ENCODE results near the gene PLEKHA6.
"Not testable (repeated sequence)": the region's sequence is repeated elsewhere in the genome, so short reads cannot be mapped to it uniquely, and the experiment has no call there.

Gene PLEKHA6

DNA sequence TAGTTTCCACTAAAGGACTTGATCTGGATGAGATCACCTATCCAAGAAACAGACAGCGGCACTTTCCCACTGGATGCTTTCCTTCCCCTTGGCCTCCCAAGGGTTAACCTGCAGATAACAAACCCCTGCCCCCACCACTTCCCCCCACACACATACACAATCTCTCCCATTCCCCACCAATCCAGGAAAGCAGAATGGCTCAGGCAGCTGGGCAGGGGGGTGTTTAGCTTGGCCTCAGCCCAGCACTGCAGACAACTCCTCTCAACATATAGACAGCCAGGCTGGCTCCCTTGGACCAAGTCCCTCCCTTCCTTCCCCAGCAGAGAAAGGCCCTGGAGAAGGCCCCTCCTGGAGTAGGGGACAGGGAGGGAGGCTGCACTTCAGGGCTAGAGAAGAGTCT lies 24.6 kb downstream of the PLEKHA6 start:
- no peak for DNase-seq

GRCh38 chr1:204334455-204334854 lies 25.3 kb downstream of the PLEKHA6 start:
- no peak for DNase-seq

DNA sequence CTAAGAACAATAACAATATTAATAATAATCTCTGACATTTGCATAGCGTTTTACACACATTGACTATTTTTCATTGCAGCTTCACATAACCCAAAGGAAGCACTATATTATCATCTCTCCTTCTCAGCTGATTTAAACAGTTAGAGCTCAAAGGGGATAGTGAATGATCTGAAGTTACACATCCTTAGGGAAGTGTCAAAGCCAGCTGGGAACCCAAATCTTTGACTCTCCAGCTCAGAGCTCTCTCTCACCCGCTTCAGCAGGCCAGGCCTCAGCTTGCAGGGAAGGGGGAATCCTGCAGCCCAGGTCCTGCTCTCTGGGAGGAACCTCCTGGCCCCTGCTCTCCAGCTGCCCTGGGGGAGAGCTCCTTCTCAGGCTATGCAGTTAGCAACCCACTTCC lies 26.3 kb downstream of the PLEKHA6 start:
- no peak for DNase-seq

DNA sequence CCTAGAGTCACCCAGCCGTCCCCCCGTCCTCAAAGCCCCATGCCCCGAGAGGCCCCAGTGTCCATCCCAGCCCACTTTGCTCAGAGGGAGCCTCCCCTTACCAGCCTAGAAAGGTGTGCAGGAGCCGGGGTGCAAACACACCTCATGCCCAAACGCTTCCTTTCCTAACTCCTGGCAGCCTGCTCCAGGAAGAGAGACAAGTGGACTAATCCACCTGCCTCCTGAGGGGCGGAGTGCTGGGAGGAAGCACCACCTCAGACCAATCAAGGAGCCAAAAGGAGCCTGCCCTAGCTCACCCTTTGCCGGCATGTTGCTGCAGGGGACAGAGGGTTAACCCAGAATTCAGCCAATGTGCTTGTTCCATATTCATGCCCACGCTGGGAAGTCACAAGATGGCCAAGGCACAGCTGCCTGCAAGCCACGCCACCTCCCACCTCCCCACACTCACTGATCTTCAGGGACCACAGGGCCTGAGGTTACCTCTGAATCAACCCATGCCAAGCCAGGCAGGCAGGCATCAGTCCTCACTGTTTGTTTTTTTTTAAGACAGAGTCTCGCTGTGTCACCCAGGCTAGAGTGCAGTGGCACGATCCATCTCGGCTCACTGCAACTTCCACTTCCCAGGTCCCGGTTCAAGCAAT lies 27.8 kb downstream of the PLEKHA6 start:
- no peak for DNase-seq

DNA sequence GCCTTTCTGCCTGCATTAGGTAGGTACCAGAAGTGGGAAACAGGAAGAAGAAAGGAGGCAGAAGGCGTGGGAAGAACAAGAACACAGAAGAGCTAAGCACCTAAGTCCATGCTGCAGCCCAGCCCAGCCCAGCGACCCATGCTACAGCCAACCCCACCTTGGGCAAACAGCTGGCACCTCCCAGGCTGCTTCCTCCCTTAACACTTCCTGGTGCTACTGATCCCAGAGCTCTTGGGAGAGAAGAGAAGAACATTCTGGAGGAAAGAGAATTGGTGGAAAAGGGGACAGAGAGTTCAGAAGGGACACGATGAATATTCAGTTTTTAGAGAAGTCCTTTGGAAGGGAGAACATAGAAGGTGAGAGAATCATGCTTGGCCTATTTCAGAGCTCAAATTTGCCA lies 28.5 kb downstream of the PLEKHA6 start:
- no peak for DNase-seq

- not testable (repeated sequence) for DNase-seq
These were observed 31.9 kb downstream of the PLEKHA6 start for GRCh38 chr1:204327870-204328269.

GRCh38 chr1:204327359-204327758 lies 32.4 kb downstream of the PLEKHA6 start:
- no peak for DNase-seq

GRCh38 chr1:204326771-204327300 lies 32.9 kb downstream of the PLEKHA6 start:
- no peak for DNase-seq

GRCh38 chr1:204325944-204326343 lies 33.8 kb downstream of the PLEKHA6 start:
- DNase-seq, result no peak

DNA sequence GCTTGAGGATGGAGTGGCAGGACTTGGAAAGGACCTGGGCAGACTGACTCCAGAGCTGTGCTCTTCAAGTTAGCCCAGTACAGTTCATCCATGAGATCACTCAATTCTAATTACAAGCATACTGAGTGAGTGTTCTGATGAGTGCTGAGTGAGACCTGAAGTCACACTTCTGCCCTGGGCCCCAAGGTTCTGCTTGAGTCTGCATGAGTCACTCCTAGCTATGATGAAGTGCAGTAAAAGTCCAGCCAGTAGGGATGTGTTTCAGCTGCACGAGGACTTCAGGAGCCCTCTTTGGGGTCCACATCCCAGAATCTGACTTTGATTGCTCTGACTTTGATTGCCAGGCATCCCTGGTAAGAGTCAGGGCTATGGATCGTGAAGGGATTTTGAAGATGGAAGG lies 35.8 kb downstream of the PLEKHA6 start:
- no peak for DNase-seq

DNA sequence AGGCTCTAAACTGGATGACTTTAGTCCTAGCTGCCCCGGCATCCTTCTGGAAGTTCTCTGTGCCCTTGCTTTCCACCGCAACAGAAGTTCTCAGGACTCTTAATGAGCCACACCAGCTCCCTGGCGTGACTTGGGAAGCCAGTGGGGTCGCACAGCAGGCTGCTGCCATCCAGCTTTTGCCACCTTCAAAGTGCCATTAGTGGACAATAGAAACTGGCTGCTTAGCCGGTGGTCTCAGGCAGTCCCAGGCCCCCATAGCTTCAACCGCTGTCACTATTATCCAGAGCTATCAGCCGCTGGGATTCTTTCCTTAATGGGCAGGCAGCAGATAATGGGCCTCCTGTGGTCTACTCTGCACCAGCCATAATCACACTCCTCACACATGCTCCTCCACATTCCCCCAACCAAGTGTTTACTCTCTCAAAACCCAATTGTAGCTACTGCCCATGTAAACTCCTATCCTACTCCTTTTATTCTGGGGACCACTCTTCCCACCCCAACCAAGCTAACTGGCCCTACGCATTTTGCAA lies 37.3 kb downstream of the PLEKHA6 start:
- DNase-seq, result no peak

DNA sequence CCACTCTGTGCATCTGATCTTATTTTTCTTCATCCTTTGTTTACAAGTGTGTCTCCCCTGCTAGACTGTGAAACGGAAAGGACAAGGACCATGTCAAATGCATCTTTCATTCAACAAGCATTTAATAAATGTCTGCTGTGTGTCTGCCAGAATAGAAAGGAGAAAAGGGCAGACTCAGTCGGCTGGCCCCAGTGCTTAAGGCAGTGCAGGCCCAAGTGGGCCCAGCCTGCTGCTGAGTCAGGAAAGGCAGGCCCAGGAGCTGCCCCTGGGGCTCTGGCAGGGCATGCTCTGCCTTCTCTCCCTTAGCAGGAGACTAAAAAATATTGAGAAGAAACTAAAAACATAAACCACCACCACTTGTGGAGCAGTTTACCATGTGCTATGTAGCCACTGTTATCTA lies 38.1 kb downstream of the PLEKHA6 start:
- DNase-seq, result no peak

GRCh38 chr1:204321051-204321450 lies 38.7 kb downstream of the PLEKHA6 start:
- no peak for DNase-seq

GRCh38 chr1:204320382-204320804 lies 39.3 kb downstream of the PLEKHA6 start:
- DNase-seq, result no peak

DNA sequence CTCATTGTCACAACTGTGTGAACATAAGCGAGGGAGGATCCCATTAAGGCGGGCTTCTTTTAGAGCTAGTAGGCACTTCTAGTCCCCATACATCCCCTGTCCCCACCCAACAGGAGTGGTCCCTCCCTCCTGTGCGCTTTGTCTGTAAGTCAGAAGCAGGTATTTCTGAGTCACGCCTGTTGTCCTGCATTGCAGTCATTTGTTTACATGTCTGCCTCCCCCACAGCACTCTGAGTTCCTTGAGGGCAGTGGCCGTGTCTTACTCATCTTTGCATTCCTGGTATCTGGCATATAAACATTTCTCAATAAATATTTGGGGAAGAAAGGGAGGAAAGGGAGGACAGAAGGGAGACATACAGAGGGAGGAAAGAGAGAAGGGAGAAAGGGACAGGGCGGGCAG lies 40.3 kb downstream of the PLEKHA6 start:
- no peak for DNase-seq

GRCh38 chr1:204319027-204319426 lies 40.7 kb downstream of the PLEKHA6 start:
- no peak for DNase-seq

- DNase-seq, result no peak
These were observed 41.4 kb downstream of the PLEKHA6 start for GRCh38 chr1:204318324-204318723.

- DNase-seq, result no peak
These were observed 42.6 kb downstream of the PLEKHA6 start for GRCh38 chr1:204317170-204317569.

DNA sequence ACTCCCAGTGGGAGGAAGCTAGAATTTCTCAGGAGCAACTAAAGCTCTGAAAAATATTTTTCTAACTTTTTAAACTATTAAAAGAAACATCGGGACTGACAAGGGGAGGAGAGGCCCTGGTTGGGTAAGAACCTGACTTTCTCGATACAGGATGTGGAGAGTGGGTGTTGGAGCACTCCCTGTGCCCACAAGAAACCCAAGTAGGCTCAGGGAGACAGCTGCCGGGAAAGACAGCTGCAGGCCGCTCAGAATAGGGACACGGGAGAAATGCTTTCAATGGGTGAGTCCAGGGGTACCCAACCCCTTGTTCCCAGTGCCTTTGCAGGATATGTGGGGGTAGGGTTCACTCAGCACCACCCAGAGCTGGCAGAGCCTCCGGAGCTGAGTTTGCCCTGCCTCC lies 43.6 kb downstream of the PLEKHA6 start:
- no peak for DNase-seq

DNA sequence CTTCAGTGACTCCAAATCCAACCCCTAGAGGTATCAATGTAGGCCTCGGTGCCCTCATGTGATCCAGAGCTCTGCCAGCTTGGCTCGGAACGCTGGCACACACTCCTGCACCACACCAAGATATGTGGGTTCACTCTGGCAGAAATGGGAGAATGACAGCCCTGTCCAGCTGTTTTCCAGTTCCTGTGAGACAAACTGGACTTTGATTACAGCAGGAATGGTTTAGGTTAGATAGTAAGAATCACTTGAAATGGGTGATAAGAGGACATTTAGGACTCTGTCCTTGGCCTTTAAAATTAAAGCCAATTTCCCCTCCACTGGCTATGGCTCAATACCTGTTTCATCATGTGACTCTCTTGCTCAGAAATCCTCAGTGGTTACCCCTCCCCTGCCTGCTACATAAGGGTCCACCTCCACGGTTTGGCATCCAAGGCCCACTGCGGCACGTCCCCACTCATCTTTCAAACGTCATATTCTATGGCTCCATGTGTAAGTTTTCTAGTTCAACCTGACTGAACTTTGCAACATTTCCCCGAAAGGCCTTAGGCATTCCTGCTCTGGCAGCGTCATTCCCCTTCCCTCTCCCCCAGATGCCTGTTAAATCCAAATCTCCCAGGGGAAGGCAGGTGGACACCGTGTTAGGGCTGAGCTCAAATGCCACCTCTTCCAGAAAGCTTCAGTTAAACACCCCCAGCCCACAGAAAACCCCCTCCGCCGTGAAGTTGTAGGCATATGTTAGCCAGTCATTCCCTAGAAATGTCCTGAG lies 44.7 kb downstream of the PLEKHA6 start:
- no peak for DNase-seq

GRCh38 chr1:204314171-204314892 lies 45.4 kb downstream of the PLEKHA6 start:
- DNase-seq, result no peak

DNA sequence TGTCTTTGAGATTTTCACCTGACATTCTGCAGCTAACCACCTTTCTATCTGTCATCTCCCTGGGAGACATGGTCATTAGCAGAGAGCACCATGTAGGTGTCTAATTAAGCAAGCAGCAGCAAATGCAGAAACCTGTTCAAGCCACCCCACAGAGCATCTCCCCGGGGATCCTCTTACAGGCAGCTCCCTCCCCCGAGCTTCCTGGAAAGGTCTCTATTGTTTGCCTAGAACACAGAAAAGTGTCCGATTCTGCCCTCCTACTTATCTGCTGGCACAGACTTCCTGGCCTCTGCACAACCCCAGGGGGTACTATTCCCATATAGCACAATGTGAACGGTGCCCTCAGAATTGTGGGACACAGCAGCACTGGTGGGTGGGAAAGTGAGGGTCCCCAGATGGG lies 46.1 kb downstream of the PLEKHA6 start:
- no peak for DNase-seq

- DNase-seq, result not testable (repeated sequence)
These were observed 48.8 kb downstream of the PLEKHA6 start for GRCh38 chr1:204310970-204311369.
